ENCODE data around the gene RALGAPB. TPM values are rescaled to one million over a fixed set of nuclear protein-coding genes. Genes with fewer than 3 reads are reported as not detected.

The RALGAPB gene
- total and polyA plus RNA-seq, 2 of the 13 experiments (the other 11 are each of a cell fraction or from before 2014, with no cell fraction given): 17.6 to 30.6 TPM

- TF ChIP-seq ZNF367 (CRISPR knock-in tag; IDR thresholded peaks at IDR 0.05; ENCODE audit: borderline replicate concordance) (peak; percentile 72; the same call in 1 of the 2 replicates), EP300 (IDR thresholded peaks at IDR 0.05; ENCODE audit: low read depth in 2 of 2, low read length in 2 of 2) (peak; percentile 45 to 68; a peak in 3 of 4 replicates), EP300 (CRISPR knock-in tag; IDR thresholded peaks at IDR 0.05; ENCODE audit: borderline replicate concordance) (peak; percentile 82), NFE2L2 (IDR thresholded peaks at IDR 0.05; ENCODE audit: low read length) (no peak), ZNF7 (CRISPR knock-in tag; IDR thresholded peaks at IDR 0.05) (peak; percentile 53; the same call in 1 of the 2 replicates), CENPX (CRISPR knock-in tag; IDR thresholded peaks at IDR 0.05) (no peak), SUZ12 (IDR thresholded peaks at IDR 0.05; ENCODE audit: low read depth, low read length) (no peak), SCMH1 (CRISPR knock-in tag; IDR thresholded peaks at IDR 0.05; ENCODE audit: borderline replicate concordance) (no peak), HOXA3 (CRISPR knock-in tag; IDR thresholded peaks at IDR 0.05) (peak; percentile 99), JARID2 (CRISPR knock-in tag; IDR thresholded peaks at IDR 0.05; ENCODE audit: insufficient replicate concordance) (peak; percentile 99), ZNF710 (CRISPR knock-in tag; IDR thresholded peaks at IDR 0.05; ENCODE audit: borderline replicate concordance) (peak; percentile 88; the same call in 1 of the 2 replicates), SKI (IDR thresholded peaks at IDR 0.05; ENCODE audit: partially characterized antibody) (peak; percentile 93), KLF11 (CRISPR knock-in tag; IDR thresholded peaks at IDR 0.05) (peak; percentile 100), ZBTB10 (CRISPR knock-in tag; IDR thresholded peaks at IDR 0.05; ENCODE audit: borderline replicate concordance) (peak; percentile 93; the same call in 1 of the 2 replicates), HMG20A (CRISPR knock-in tag; IDR thresholded peaks at IDR 0.05; ENCODE audit: borderline replicate concordance) (peak; percentile 53; the same call in 1 of the 2 replicates), ZNF746 (CRISPR knock-in tag; IDR thresholded peaks at IDR 0.05) (peak; percentile 87; the same call in 1 of the 2 replicates), ZBED4 (CRISPR knock-in tag; IDR thresholded peaks at IDR 0.05; ENCODE audit: borderline replicate concordance) (peak; percentile 82; the same call in 1 of the 2 replicates), KLF12 (CRISPR knock-in tag; IDR thresholded peaks at IDR 0.05; ENCODE audit: borderline replicate concordance) (peak; percentile 100), ZNF232 (CRISPR knock-in tag; IDR thresholded peaks at IDR 0.05; ENCODE audit: borderline replicate concordance) (peak; percentile 96), HNRNPLL (IDR thresholded peaks at IDR 0.05; ENCODE audit: low read depth, low read length, poor library complexity, severe bottlenecking) (peak; percentile 86), MED8 (CRISPR knock-in tag; IDR thresholded peaks at IDR 0.05; ENCODE audit: insufficient replicate concordance) (peak; percentile 47)
Measured at GRCh38 chr20:38446441-38447209, 26.0 kb upstream of the RALGAPB start (continued).
